ENCODE data around the gene PIK3CA. TPM values are rescaled to one million over a fixed set of nuclear protein-coding genes. Genes with fewer than 3 reads are reported as not detected.

The PIK3CA gene
- total RNA-seq, 1 experiment from 2014 or later = 12.0 TPM

- Histone ChIP-seq H3K4me1 (ENCODE audit: insufficient read depth, low read length) (no peaks in the 10 kb centered on the region), H3K9ac (ENCODE audit: extremely low read depth, insufficient read length, low read length) (no peak overlapping the region), H2AFZ (ENCODE audit: low read length) (no peak overlapping the region), H2BK120ac (ENCODE audit: low read depth, low read length, poor library complexity, severe bottlenecking) (no peak overlapping the region), H4K5ac (ENCODE audit: insufficient read length, low read depth, low read length) (no peak overlapping the region), H3K4me2 (ENCODE audit: insufficient read depth, insufficient read length, low read length) (no peak overlapping the region), H3K23me2 (ENCODE audit: insufficient read length, low read depth, low read length, poor library complexity, severe bottlenecking) (no peaks in the 10 kb centered on the region), H3K18ac (ENCODE audit: insufficient read length, low read depth, low read length) (no peak overlapping the region), H3K27me3 (ENCODE audit: insufficient read depth, low read length) (no peaks in the 10 kb centered on the region), H3K79me1 (ENCODE audit: insufficient read depth, low read depth, low read length, poor library complexity, severe bottlenecking) (no peaks in the 10 kb centered on the region), H3K9me3 (ENCODE audit: control insufficient read depth, low read depth, low read length) (no peaks in the 10 kb centered on the region), H4K20me1 (ENCODE audit: control insufficient read depth, insufficient read depth, insufficient read length) (no peaks in the 10 kb centered on the region), H3K56ac (ENCODE audit: insufficient read length, low read depth, low read length) (no peak overlapping the region), H4K91ac (ENCODE audit: insufficient read length, low read depth, low read length) (no peak overlapping the region), H2BK15ac (ENCODE audit: low read depth, low read length) (no peak overlapping the region), H3K79me2 (ENCODE audit: insufficient read depth, low read length) (no peaks in the 10 kb centered on the region), H3K14ac (ENCODE audit: insufficient read depth, low read length) (no peak overlapping the region), H3K27ac (ENCODE audit: insufficient read length, low read depth, low read length) (no peak overlapping the region), H2BK5ac (ENCODE audit: insufficient read length, low read length) (no peak overlapping the region), H4K8ac (replicated peaks; ENCODE audit: insufficient read length, low read depth, low read length) (no peak overlapping the region), H2AK5ac (ENCODE audit: insufficient read length, low read length) (no peak overlapping the region), H2BK20ac (ENCODE audit: low read depth, low read length, poor library complexity, severe bottlenecking) (no peak overlapping the region), H3K23ac (ENCODE audit: insufficient read length, low read depth, low read length) (no peak overlapping the region), H2BK12ac (ENCODE audit: insufficient read length, low read depth, low read length) (no peak overlapping the region), H3T11ph (ENCODE audit: low read length) (no peak overlapping the region), H3K4ac (ENCODE audit: low read depth, low read length) (no peak overlapping the region)
- DNase-seq = no peak
- H3K9me3 Mint-ChIP-seq = no peaks in the 10 kb centered on the region
- H3K4me1 Mint-ChIP-seq = peaks cover 12 to 18% of the 10 kb centered on the region in 2 experiments; a peak in 3 of 4 replicates
- H3K27me3 Mint-ChIP-seq (ENCODE audit: low read depth) = no peaks in the 10 kb centered on the region
- H3K4me3 Mint-ChIP-seq = no peak overlapping the region
- H3K27ac Mint-ChIP-seq = peak overlapping the region in 1 of 3 experiments; percentile 49; a peak in 1 of 7 replicates
- WGBS (ENCODE audit: extremely low coverage, insufficient read length, low lambda C conversion rate) = no CpG with 5 or more reads among the region's 1 CpG
- H3K36me3 Mint-ChIP-seq (ENCODE audit: insufficient read depth in 1 of 3, low read depth in 3 of 3) = peaks cover 4 to 18% (median 13%) of the 10 kb centered on the region in 3 experiments
- TF ChIP-seq CTCF (conservative IDR thresholded peaks at IDR 0.05) = no peak
Observed at GRCh38 chr3:179224584-179224983, 76.4 kb downstream of the PIK3CA start.

Data from H9 (cell line).